Measurements from ENCODE around the gene HOOK2.
"Not testable (repeated sequence)": the region's sequence is repeated elsewhere in the genome, so short reads cannot be mapped to it uniquely, and the experiment has no call there.

HOOK2 gene

DNA sequence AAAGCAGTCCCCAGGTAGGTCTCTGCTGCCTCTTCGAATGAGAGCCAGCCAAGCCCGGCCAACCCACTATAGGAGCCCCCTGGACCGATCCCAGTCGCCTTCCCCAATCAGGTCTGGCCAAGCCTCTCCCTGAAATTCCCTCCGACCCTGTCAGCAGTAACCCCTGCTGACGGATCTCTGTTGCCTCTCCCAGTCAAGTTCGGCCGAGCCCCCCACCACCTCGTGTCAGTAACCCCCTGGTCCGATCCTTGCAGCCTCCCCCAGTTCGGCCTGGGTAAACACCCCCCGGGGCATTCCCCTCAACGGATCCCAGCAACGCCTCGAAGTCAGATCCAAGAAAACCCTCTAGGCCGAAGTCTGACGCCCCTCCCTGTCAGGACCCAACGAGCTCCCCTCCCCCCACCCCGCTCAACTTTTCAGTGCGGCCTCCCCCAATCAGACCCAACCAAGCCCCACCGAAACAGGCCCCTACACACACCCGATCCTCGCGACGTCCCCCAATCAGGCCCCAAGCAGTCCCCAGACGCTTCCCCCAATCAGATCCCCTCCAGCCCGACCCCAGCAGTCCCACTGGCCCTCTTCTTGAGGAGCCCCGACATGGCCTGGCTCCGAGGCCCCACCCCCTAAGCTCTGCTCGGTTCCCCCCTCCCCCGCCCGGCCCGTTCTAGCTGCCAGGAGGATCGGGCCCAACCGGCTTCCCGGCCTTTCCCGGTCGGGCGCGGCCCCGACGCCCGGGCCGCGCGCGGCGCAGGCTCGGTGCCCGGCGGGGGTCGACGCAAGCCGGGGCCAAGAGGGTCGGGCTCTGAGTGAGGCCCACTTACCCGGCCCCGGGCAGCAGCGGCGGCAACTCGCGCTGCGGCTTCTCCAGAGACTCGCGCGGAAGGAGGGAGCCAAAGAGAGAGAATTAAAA is 53.4 kb downstream of the HOOK2 start:
- peak in 1 of 3 experiments; percentile 31 for DNase-seq (ENCODE audit: low read depth in 3 of 3)

GRCh38 chr19:12720851-12721655 is 54.3 kb downstream of the HOOK2 start:
- no peak for DNase-seq (ENCODE audit: low read depth in 3 of 3)

DNA sequence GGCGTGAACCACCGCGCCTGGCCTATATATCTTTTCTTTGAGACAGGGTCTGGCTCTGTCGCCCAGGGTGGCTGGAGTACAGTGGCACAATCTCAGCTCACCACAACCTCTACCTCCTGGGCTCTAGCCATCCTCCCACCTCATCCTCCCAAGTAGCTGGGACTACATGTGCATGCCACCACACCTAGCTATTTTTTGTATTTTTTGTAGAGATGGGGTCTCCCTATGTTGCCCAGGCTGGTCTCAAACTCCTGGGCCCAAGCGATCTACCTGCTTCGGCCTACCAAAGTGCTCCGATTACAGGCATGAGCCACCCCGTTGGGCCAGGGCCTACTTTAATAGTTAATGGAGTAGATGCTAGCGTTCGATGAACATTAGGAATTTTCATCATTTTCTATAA is 55.1 kb downstream of the HOOK2 start:
- DNase-seq (ENCODE audit: low read depth in 3 of 3): no peak

- no peak for DNase-seq (ENCODE audit: low read depth in 3 of 3)
These were observed 59.4 kb downstream of the HOOK2 start for GRCh38 chr19:12715929-12716328.

GRCh38 chr19:12715102-12715501 is 60.2 kb downstream of the HOOK2 start:
- DNase-seq (ENCODE audit: low read depth in 3 of 3): no peak

DNA sequence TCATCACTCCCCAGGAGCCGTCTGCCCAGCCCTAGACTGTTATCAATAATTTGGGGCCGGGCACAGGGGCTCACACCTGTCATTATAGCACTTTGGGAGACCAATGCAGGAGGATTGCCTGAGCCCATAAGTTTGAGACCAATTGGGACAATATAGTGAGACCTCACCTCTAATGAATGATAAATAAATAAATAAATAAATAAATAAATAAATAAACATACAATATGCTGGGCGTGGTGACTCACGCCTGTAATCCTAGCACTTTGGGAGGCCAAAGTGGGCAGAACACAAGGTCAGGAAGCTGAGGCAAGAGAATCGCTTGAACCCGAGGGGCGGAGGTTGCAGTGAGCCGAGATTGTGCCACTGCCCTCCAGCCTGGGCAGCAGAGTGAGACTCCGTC is 62.0 kb downstream of the HOOK2 start:
- DNase-seq (ENCODE audit: low read depth in 3 of 3): not testable (repeated sequence)

Data from stimulated activated CD4-positive, alpha-beta T cell treated with anti-CD3 and anti-CD28 coated beads, TNF-alpha, amount 100 ng/mL, for 4 hours (primary cell).